MCF 10A (cell line): ENCODE data around the gene WFIKKN1. TPM values are rescaled to one million over a fixed set of nuclear protein-coding genes. Genes with fewer than 3 reads are reported as not detected.

Experiments
- BruUV-seq: library from RNA; stranded (reverse); fragments of 400-500 nt; replicated peaks from 2 replicates; lab custom pipeline; 2021; lab: Mats Ljungman, UMichigan
- CTCF ChIA-PET: fragments of 300-600 bp; sonication (Branson Sonifier 250); formaldehyde crosslinking; extraction: SDS; loops from one replicate; lab custom pipeline; 2021; ENCODE audit warnings: antibody characterized with exemption, inconsistent platforms; lab: Yijun Ruan, JAX
- POLR2A ChIA-PET: fragments of 300-600, 350-650 bp; sonication (Branson Sonifier 250); formaldehyde crosslinking; extraction: SDS; loops from one replicate; lab custom pipeline; 2020; ENCODE audit warnings: antibody characterized with exemption, inconsistent platforms; lab: Yijun Ruan, JAX
- DNase-seq: peaks from one replicate; pipeline ENCODE4 v3.0.0-alpha.2; 2018; ENCODE audit not compliant: unreplicated experiment
- H3K27ac Mint-ChIP-seq: one replicate; pipeline ENCODE4 v1.8.0; 2022; ENCODE audit warnings: mild to moderate bottlenecking, low read depth, mixed read lengths; ENCODE audit not compliant: unreplicated experiment
- H3K27me3 Mint-ChIP-seq: one replicate; pipeline ENCODE4 v1.8.0; 2022; ENCODE audit warnings: mixed read lengths; ENCODE audit not compliant: insufficient read depth, unreplicated experiment
- H3K36me3 Mint-ChIP-seq: one replicate; pipeline ENCODE4 v1.8.0; 2022; ENCODE audit warnings: mild to moderate bottlenecking, moderate library complexity, mixed read lengths; ENCODE audit not compliant: insufficient read depth, unreplicated experiment
- H3K4me1 Mint-ChIP-seq: one replicate; pipeline ENCODE4 v1.8.0; 2022; ENCODE audit warnings: mixed read lengths; ENCODE audit not compliant: insufficient read depth, unreplicated experiment
- H3K4me3 Mint-ChIP-seq: one replicate; pipeline ENCODE4 v1.8.0; 2022; ENCODE audit warnings: mild to moderate bottlenecking, moderate library complexity, mixed read lengths; ENCODE audit not compliant: unreplicated experiment
- H3K9me3 Mint-ChIP-seq: one replicate; pipeline ENCODE4 v1.8.0; 2022; ENCODE audit warnings: mixed read lengths; ENCODE audit not compliant: unreplicated experiment
- intact Hi-C: fragments of 100-400 bp; cut with micrococcal nuclease; formaldehyde crosslinking; loops from 2 replicates; pipeline ENCODE4 v1.14.1; 2022
- total RNA-seq: library from RNA; stranded (reverse); gene quantifications from 2 replicates; pipeline ENCODE4 v1.2.3, GENCODE V29; 2022
- TF ChIP-seq, protein P1 (sequence below): fragments of 200-600 bp; IDR thresholded peaks from one replicate; pipeline ENCODE4 v1.8.0; 2022; ENCODE audit warnings: antibody characterized with exemption, mild to moderate bottlenecking; ENCODE audit not compliant: unreplicated experiment

Gene WFIKKN1
- total RNA-seq, 1 experiment from 2014 or later: 0.14 TPM

DNA sequence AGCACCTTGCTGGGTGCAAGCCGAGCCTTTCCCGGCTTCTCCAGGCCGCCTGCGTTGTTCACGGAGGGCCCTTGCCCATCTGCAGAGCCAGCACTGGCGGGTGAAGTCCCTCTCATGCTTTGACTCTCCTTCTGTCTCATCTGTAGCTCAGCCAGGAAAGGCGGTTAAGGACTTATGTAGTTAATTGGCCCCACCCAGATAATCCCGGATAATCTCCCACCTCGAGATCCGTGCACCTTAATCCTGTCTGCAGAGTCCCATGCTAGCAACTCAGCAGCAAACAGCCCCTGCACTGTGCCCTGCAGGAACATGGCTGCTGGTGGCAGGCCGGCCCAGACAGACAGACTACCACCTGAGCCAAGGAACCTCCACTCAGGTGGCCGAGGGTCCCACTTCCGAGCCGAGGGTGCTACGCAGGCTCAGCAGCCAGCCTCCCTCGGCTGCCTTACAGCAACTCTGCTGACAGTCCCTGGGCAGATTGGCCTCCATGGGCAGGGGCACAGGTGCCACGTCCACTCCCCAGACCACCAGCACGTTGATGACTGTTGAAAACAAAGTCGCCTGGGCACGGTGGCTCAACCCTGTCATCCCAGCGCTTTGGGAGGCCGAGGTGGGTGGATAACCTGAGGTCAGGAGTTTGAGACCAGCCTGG, 24.0 kb upstream of the WFIKKN1 start:
- no peaks in the 10 kb centered on the region for H3K27me3 Mint-ChIP-seq
- H3K9me3 Mint-ChIP-seq: no peaks in the 10 kb centered on the region
- ChIA-PET CTCF (interaction anchor here (0.5 kb wide), 1 partner anchor 35 kb away, joined by 3 read pairs; no protein-coding TSS in a partner anchor), POLR2A (interaction anchor here (1.9 kb wide), 1 partner anchor 15 kb away, joined by 4 read pairs; no protein-coding TSS in a partner anchor)
- H3K36me3 Mint-ChIP-seq: peaks cover 17% of the 10 kb centered on the region
- TF ChIP-seq, protein P1, sequence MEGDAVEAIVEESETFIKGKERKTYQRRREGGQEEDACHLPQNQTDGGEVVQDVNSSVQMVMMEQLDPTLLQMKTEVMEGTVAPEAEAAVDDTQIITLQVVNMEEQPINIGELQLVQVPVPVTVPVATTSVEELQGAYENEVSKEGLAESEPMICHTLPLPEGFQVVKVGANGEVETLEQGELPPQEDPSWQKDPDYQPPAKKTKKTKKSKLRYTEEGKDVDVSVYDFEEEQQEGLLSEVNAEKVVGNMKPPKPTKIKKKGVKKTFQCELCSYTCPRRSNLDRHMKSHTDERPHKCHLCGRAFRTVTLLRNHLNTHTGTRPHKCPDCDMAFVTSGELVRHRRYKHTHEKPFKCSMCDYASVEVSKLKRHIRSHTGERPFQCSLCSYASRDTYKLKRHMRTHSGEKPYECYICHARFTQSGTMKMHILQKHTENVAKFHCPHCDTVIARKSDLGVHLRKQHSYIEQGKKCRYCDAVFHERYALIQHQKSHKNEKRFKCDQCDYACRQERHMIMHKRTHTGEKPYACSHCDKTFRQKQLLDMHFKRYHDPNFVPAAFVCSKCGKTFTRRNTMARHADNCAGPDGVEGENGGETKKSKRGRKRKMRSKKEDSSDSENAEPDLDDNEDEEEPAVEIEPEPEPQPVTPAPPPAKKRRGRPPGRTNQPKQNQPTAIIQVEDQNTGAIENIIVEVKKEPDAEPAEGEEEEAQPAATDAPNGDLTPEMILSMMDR: no peak
- no peak overlapping the region for H3K4me3 Mint-ChIP-seq
- intact Hi-C loops: no loop called here
- no peak for DNase-seq
- no peak overlapping the region for H3K27ac Mint-ChIP-seq
- H3K4me1 Mint-ChIP-seq: peaks cover 15% of the 10 kb centered on the region
- BruUV-seq: no TSS peak

DNA sequence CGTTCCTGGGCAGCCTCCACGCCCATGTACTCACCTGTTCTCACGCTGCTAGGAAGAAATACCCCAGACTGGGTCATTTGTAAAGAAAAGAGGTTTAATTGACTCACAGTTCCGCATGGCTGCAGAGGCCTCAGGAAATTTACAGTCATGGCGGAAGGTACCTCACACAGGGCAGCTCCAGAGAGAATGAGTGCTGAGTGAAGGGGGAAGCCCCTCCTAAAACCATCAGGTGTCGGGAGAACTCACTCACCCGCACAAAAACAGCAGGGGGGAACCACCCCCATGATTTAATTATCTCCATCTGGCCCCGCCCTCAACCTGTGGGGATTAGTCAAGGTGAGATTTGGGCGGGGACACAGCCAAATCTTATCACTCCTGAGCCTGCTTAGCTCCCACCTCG, 22.8 kb upstream of the WFIKKN1 start:
- Mint-ChIP-seq H3K27me3 (no peaks in the 10 kb centered on the region), H3K4me1 (peaks cover 15% of the 10 kb centered on the region), H3K36me3 (peaks cover 10% of the 10 kb centered on the region), H3K27ac (no peak overlapping the region), H3K9me3 (no peaks in the 10 kb centered on the region), H3K4me3 (no peak overlapping the region)
- ChIA-PET CTCF (interaction anchor here (0.6 kb wide), 1 partner anchor 184 kb away, joined by 3 read pairs; no protein-coding TSS in a partner anchor), POLR2A (interaction anchor here (1.9 kb wide), 1 partner anchor 14 kb away, joined by 4 read pairs; no protein-coding TSS in a partner anchor)
- TF ChIP-seq, protein P1: no peak
- intact Hi-C loops: no loop called here
- no TSS peak for BruUV-seq
- DNase-seq: no peak

DNA sequence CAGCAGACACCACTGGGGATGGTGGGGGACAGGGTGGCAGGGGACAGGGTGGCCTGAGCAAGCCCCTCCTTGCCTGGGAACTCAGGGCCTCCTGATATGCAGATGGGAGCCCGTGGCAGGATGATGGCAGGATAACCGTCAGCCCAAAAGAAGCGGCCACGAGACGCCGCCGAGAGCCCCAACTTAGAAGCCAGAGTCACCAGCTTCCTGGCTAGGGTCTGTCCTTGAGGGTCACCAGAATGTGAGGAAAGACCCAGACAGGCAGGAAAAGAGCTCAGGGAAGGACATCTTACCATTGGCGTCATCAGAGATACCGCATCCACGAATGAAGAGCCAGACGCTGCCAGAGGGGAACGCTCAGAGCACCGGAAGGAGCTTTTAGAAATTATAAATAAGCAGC, 21.5 kb upstream of the WFIKKN1 start:
- no peak for DNase-seq
- ChIA-PET CTCF (interaction anchor here (0.7 to 1.4 kb wide), 3 partner anchors 13 to 222 kb away, joined by 3 to 4 read pairs (median 4); no protein-coding TSS in a partner anchor), POLR2A (interaction anchor here (1.5 to 2.4 kb wide), 2 partner anchors 13 to 18 kb away, joined by 5 to 7 read pairs; no protein-coding TSS in a partner anchor)
- H3K9me3 Mint-ChIP-seq: no peaks in the 10 kb centered on the region
- H3K36me3 Mint-ChIP-seq: peaks cover 6% of the 10 kb centered on the region
- H3K27ac Mint-ChIP-seq: no peak overlapping the region
- H3K4me3 Mint-ChIP-seq: no peak overlapping the region
- no peaks in the 10 kb centered on the region for H3K27me3 Mint-ChIP-seq
- peaks cover 15% of the 10 kb centered on the region for H3K4me1 Mint-ChIP-seq
- intact Hi-C loops: no loop called here
- TF ChIP-seq, protein P1: no peak
- BruUV-seq: no TSS peak

DNA sequence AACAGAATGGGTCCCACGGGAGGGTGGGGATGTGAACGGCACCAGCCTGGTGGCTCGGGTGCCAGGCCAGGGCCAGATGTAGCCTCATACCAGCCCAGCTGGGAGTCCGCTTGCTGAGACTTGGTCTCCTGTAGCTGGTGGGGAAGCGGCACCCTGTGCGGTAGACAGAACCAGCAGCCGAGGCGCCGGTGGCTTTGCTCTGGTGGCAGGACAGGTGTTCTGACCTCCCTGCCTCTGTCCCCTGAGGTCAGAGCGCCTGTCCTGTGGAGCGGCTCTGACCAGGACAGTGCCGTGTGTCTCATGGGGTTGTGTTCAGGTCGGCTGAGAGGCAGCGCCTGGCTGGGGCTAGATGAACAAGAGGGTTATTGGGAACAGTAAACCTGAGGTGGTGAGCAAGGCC, 20.8 kb upstream of the WFIKKN1 start:
- no peak overlapping the region for H3K4me3 Mint-ChIP-seq
- intact Hi-C loops: no loop called here
- no peaks in the 10 kb centered on the region for H3K27me3 Mint-ChIP-seq
- no peaks in the 10 kb centered on the region for H3K9me3 Mint-ChIP-seq
- BruUV-seq: no TSS peak
- H3K27ac Mint-ChIP-seq: no peak overlapping the region
- ChIA-PET POLR2A (interaction anchor here (0.6 to 2.4 kb wide), 4 partner anchors 10 to 33 kb away, joined by 3 to 7 read pairs (median 4); no protein-coding TSS in a partner anchor), CTCF (interaction anchor here (1.0 to 1.4 kb wide), 3 partner anchors 14 to 18 kb away, joined by 3 to 4 read pairs (median 4); no protein-coding TSS in a partner anchor)
- TF ChIP-seq, protein P1: no peak
- H3K4me1 Mint-ChIP-seq: peaks cover 15% of the 10 kb centered on the region
- peaks cover 11% of the 10 kb centered on the region for H3K36me3 Mint-ChIP-seq
- no peak for DNase-seq
